H1 (cell line): Measurements from ENCODE around the gene DVL3. TPM values are rescaled to one million over a fixed set of nuclear protein-coding genes. Genes with fewer than 3 reads are reported as not detected.

Experiments used
- CTCF ChIA-PET: fragments of 300-600 bp; sonication (Branson Sonifier 250); formaldehyde crosslinking; loops from one replicate; lab custom pipeline; 2021; ENCODE audit not compliant: partially characterized antibody; lab: Charles Lee
- POLR2A ChIA-PET: fragments of 300-600 bp; sonication (Branson Sonifier 250); formaldehyde crosslinking; loops from one replicate; lab custom pipeline; 2021; ENCODE audit warnings: inconsistent platforms; ENCODE audit not compliant: partially characterized antibody; lab: Charles Lee
- DNase-seq, 2 experiments: peaks; one replicate each; pipeline versions ENCODE4 v3.0.0 to v3.0.0-alpha.2; 2010 to 2022; ENCODE audit warnings: low spot score in 2 of 2, low read depth in 1 of 2, mixed read lengths in 1 of 2
- FAIRE-seq: peaks from 2 replicates; lab custom pipeline; 2011; peaks lifted over from hg19 to GRCh38; lab: Jason Lieb, UNC
- H2AFZ ChIP-seq: 2 replicates; pipeline ENCODE4 v1.8.1; 2012; ENCODE audit warnings: low read length, inconsistent platforms
- H2AK5ac ChIP-seq: 2 replicates; pipeline ENCODE4 v1.6.1; 2013; ENCODE audit warnings: low read depth, low read length
- H2BK120ac ChIP-seq: replicated peaks from 2 replicates; pipeline ENCODE3; 2013; ENCODE audit warnings: low read depth, low read length, inconsistent platforms
- H2BK12ac ChIP-seq: 2 replicates; pipeline ENCODE4 v1.6.1; 2013; ENCODE audit warnings: low read depth, low read length
- H2BK15ac ChIP-seq: 2 replicates; pipeline ENCODE4 v1.6.1; 2013; ENCODE audit warnings: low read length
- H2BK20ac ChIP-seq: 2 replicates; pipeline ENCODE4 v1.6.1; 2013; ENCODE audit warnings: low read length
- H2BK5ac ChIP-seq: 2 replicates; pipeline ENCODE4 v1.6.1; 2013; ENCODE audit warnings: low read depth, low read length
- H3K14ac ChIP-seq: 2 replicates; pipeline ENCODE4 v1.6.1; 2013; ENCODE audit warnings: inconsistent platforms; ENCODE audit not compliant: insufficient read length
- H3K18ac ChIP-seq: 2 replicates; pipeline ENCODE4 v1.6.1; 2013; ENCODE audit warnings: low read length; ENCODE audit errors: extremely low read depth
- H3K23ac ChIP-seq: 2 replicates; pipeline ENCODE4 v1.6.1; 2013; ENCODE audit warnings: inconsistent platforms; ENCODE audit not compliant: insufficient read length
- H3K23me2 ChIP-seq: 2 replicates; pipeline ENCODE4 v1.6.1; 2013; ENCODE audit warnings: low read depth, low read length
- H3K27ac ChIP-seq: 2 replicates; pipeline ENCODE4 v1.6.1; 2011; ENCODE audit warnings: low read depth, low read length, inconsistent platforms
- H3K27me3 ChIP-seq, 4 experiments: replicated peaks in 1 of 4; 1 replicate in 1 of 4; 2 replicates in 3 of 4; pipeline versions ENCODE4 v1.6.1 to v1.8.1; 2011 to 2013; ENCODE audit warnings: low read length in 3 of 4, mild to moderate bottlenecking in 3 of 4, inconsistent platforms in 2 of 4, mixed read lengths in 2 of 4, moderate library complexity in 1 of 4; ENCODE audit not compliant: control insufficient read depth in 3 of 4, insufficient read depth in 3 of 4; ENCODE audit errors: extremely low read depth in 1 of 4
- H3K36me3 ChIP-seq, 4 experiments: 2 replicates each; pipeline versions ENCODE4 v1.6.1 to v1.8.1; 2011 to 2013; ENCODE audit warnings: mild to moderate bottlenecking in 4 of 4, low read length in 3 of 4, moderate library complexity in 2 of 4, control low read depth in 1 of 4, inconsistent platforms in 1 of 4; ENCODE audit not compliant: insufficient read depth in 4 of 4, control insufficient read depth in 2 of 4
- H3K4ac ChIP-seq: replicated peaks from 2 replicates; pipeline ENCODE3; 2013; ENCODE audit warnings: low read length, low read depth, mixed read lengths, inconsistent platforms; ENCODE audit not compliant: insufficient read length
- H3K4me1 ChIP-seq, 4 experiments: replicated peaks in 1 of 4; 1 replicate in 1 of 4; 2 replicates in 3 of 4; pipeline versions ENCODE4 v1.6.1 to v1.8.1; 2011 to 2013; ENCODE audit warnings: low read length in 3 of 4, inconsistent platforms in 2 of 4, mixed read lengths in 1 of 4; ENCODE audit not compliant: insufficient read depth in 4 of 4, control insufficient read depth in 3 of 4
- H3K4me2 ChIP-seq, 2 experiments: 2 replicates each; pipeline versions ENCODE4 v1.6.1 to v1.8.1; 2011 to 2013; ENCODE audit warnings: low read depth in 2 of 2, low read length in 2 of 2, control low read depth in 1 of 2, inconsistent platforms in 1 of 2, mild to moderate bottlenecking in 1 of 2; ENCODE audit not compliant: insufficient read depth in 1 of 2
- H3K4me3 ChIP-seq, 4 experiments: fragments of 200-600, 300-600 bp in 1 of 4; sonication (generic), shearing (Covaris generic), sonication (Bioruptor Twin) in 1 of 4; 2 replicates each; pipeline versions ENCODE4 v1.5.1 to v1.8.1; 2011 to 2016; ENCODE audit warnings: low read length in 4 of 4, low read depth in 3 of 4, control low read depth in 2 of 4, inconsistent platforms in 2 of 4, mild to moderate bottlenecking in 2 of 4, mixed read lengths in 1 of 4, moderate library complexity in 1 of 4; ENCODE audit not compliant: insufficient read depth in 2 of 4; ENCODE audit errors: extremely low read depth in 1 of 4
- H3K56ac ChIP-seq: replicated peaks from 2 replicates; pipeline ENCODE3; 2013; ENCODE audit warnings: low read depth, mild to moderate bottlenecking, mixed read lengths, low read length, inconsistent platforms; ENCODE audit not compliant: insufficient read length
- H3K79me1 ChIP-seq: 2 replicates; pipeline ENCODE4 v1.6.1; 2013; ENCODE audit warnings: low read depth, low read length, control low read depth
- H3K79me2 ChIP-seq, 2 experiments: 2 replicates each; pipeline versions ENCODE4 v1.6.1 to v1.8.1; 2012 to 2013; ENCODE audit warnings: low read length in 2 of 2, mild to moderate bottlenecking in 2 of 2, inconsistent platforms in 1 of 2; ENCODE audit not compliant: insufficient read depth in 2 of 2, control insufficient read depth in 1 of 2
- H3K9ac ChIP-seq, 4 experiments: replicated peaks in 1 of 4; 1 replicate in 1 of 4; 2 replicates in 3 of 4; pipeline versions ENCODE4 v1.6.1 to v1.8.1; 2011 to 2013; ENCODE audit warnings: low read depth in 3 of 4, low read length in 3 of 4, control low read depth in 2 of 4, mild to moderate bottlenecking in 2 of 4, moderate library complexity in 2 of 4, inconsistent platforms in 1 of 4; ENCODE audit errors: extremely low read depth in 1 of 4
- H3K9me3 ChIP-seq, 2 experiments: 2 replicates each; pipeline versions ENCODE4 v1.6.1 to v1.8.1; 2012 to 2013; ENCODE audit warnings: mild to moderate bottlenecking in 2 of 2, moderate library complexity in 2 of 2, control low read depth in 1 of 2, inconsistent platforms in 1 of 2, low read depth in 1 of 2, low read length in 1 of 2, mixed read lengths in 1 of 2; ENCODE audit not compliant: insufficient read depth in 2 of 2
- H4K20me1 ChIP-seq, 2 experiments: replicated peaks in 1 of 2; 2 replicates each; pipeline versions ENCODE3 to v1.8.1; 2011 to 2013; ENCODE audit warnings: inconsistent platforms in 2 of 2, low read length in 2 of 2, mild to moderate bottlenecking in 1 of 2; ENCODE audit not compliant: insufficient read depth in 2 of 2, control insufficient read depth in 1 of 2
- H4K5ac ChIP-seq: 2 replicates; pipeline ENCODE4 v1.6.1; 2013; ENCODE audit warnings: low read length, low read depth, mixed read lengths, inconsistent platforms; ENCODE audit not compliant: insufficient read length
- H4K8ac ChIP-seq: 2 replicates; pipeline ENCODE4 v1.8.0; 2013; ENCODE audit warnings: mild to moderate bottlenecking, moderate library complexity, low read length, inconsistent platforms; ENCODE audit not compliant: insufficient read depth; ENCODE audit errors: extremely low read depth
- H4K91ac ChIP-seq: replicated peaks from 2 replicates; pipeline ENCODE3; 2013; ENCODE audit warnings: low read length, mixed read lengths, inconsistent platforms; ENCODE audit not compliant: insufficient read length
- ASH2L ChIP-seq: fragments of 200-600, 300-600 bp; sonication (generic); IDR thresholded peaks from one replicate; pipeline ENCODE4 v1.7.1; 2017; ENCODE audit warnings: low read length
- BACH1 ChIP-seq: IDR thresholded peaks from 2 replicates; pipeline ENCODE4 v1.6.1; 2012; ENCODE audit warnings: low read length, improper control_type of control experiment
- BCL11A ChIP-seq, 2 experiments: IDR thresholded peaks; one replicate each; pipeline ENCODE4 v1.6.1; 2011; ENCODE audit warnings: low read depth in 2 of 2, low read length in 2 of 2, mild to moderate bottlenecking in 2 of 2
- CHD1 ChIP-seq: IDR thresholded peaks from 2 replicates; pipeline ENCODE4 v1.6.1; 2012; ENCODE audit warnings: low read depth, low read length, improper control_type of control experiment
- CTBP2 ChIP-seq: IDR thresholded peaks from 2 replicates; pipeline ENCODE4 v1.7.0; 2011; ENCODE audit warnings: borderline replicate concordance, mild to moderate bottlenecking, moderate library complexity, mixed read lengths, low read length; ENCODE audit not compliant: insufficient read depth, insufficient read length
- FOSL1 ChIP-seq: IDR thresholded peaks from 2 replicates; pipeline ENCODE4 v1.6.1; 2011; ENCODE audit warnings: mild to moderate bottlenecking, low read depth, low read length, moderate library complexity; ENCODE audit not compliant: insufficient read depth
- GABPA ChIP-seq: IDR thresholded peaks from 2 replicates; pipeline ENCODE4 v1.6.1; 2011; ENCODE audit warnings: mild to moderate bottlenecking, low read length, moderate library complexity, borderline replicate concordance; ENCODE audit not compliant: insufficient read depth
- KDM1A ChIP-seq: fragments of 200-600, 300-600 bp; sonication (generic); IDR thresholded peaks from 2 replicates; pipeline ENCODE4 v1.7.1; 2016; ENCODE audit warnings: mild to moderate bottlenecking, low read length, borderline replicate concordance
- NRF1 ChIP-seq: IDR thresholded peaks from 2 replicates; pipeline ENCODE4 v1.6.1; 2011; ENCODE audit warnings: mild to moderate bottlenecking, low read depth, low read length, improper control_type of control experiment
- RNF2 ChIP-seq: fragments of 200-900, 300-1000 bp; sonication (generic); IDR thresholded peaks from 2 replicates; pipeline ENCODE4 v1.7.1; 2016; ENCODE audit warnings: borderline replicate concordance, low read depth, mild to moderate bottlenecking, antibody characterized with exemption, low read length; ENCODE audit not compliant: poor library complexity, severe bottlenecking; ENCODE audit errors: missing control alignments
- SP1 ChIP-seq: IDR thresholded peaks from 2 replicates; pipeline ENCODE4 v1.6.1; 2011; ENCODE audit warnings: low read depth, low read length
- SRF ChIP-seq: IDR thresholded peaks from 2 replicates; pipeline ENCODE4 v1.6.1; 2011; ENCODE audit warnings: mild to moderate bottlenecking, low read depth, low read length, moderate library complexity
- TAF7 ChIP-seq: optimal IDR thresholded peaks from 2 replicates; pipeline ENCODE3; 2011; ENCODE audit warnings: low read depth, mild to moderate bottlenecking, inconsistent platforms, low read length, moderate library complexity, borderline replicate concordance
- TCF12 ChIP-seq: IDR thresholded peaks from 2 replicates; pipeline ENCODE4 v1.6.1; 2011; ENCODE audit warnings: low read depth, mild to moderate bottlenecking, low read length
- TEAD4 ChIP-seq: IDR thresholded peaks from 2 replicates; pipeline ENCODE4 v1.6.1; 2012; ENCODE audit warnings: low read depth, low read length, inconsistent platforms, mixed read lengths
- WGBS, 2 experiments: shearing (Covaris generic) in 1 of 2; methylation state at CpG; one replicate each; pipeline versions ENCODE4 v1.1.6 to v1.1.7; 2013 to 2015; ENCODE audit warnings: low lambda C conversion rate in 2 of 2, mixed read lengths in 2 of 2, inconsistent platforms in 1 of 2, low coverage in 1 of 2, missing lambda C conversion rate in 1 of 2; ENCODE audit not compliant: insufficient replicate concordance in 2 of 2, insufficient coverage in 1 of 2, insufficient read length in 1 of 2; ENCODE audit errors: extremely low coverage in 1 of 2, missing lambda C conversion rate in 1 of 2; 5-methylcytosine and 5-hydroxymethylcytosine counted together
- polyA plus RNA-seq, 7 experiments: library from polyadenylated mRNA; depleted of rRNA in 3 of 7; stranded (reverse) in 5 of 7; unstranded in 2 of 7; fragments of >200 nt in 5 of 7; fragments of 200-250 nt in 2 of 7; gene quantifications; 1 replicate in 5 of 7; 2 replicates in 1 of 7; 4 replicates in 1 of 7; pipeline versions ENCODE4 v1.2.1 to v1.2.3, GENCODE V29; 2011 to 2013; ENCODE audit warnings: missing spikeins in 2 of 7, mixed read lengths in 2 of 7
- total RNA-seq: library from RNA; stranded (reverse); fragmentation: NEBNext Ultra II Directional; extraction: Animal tissue kit (Norgen Biotek cat#: 25700); gene quantifications from 2 replicates; pipeline ENCODE4 v1.2.1, GENCODE V29; 2021

Gene DVL3
- total and polyA plus RNA-seq, 2 of the 8 experiments (the other 6 are each of a cell fraction or from before 2014, with no cell fraction given): 38.5 to 66.6 TPM

DNA sequence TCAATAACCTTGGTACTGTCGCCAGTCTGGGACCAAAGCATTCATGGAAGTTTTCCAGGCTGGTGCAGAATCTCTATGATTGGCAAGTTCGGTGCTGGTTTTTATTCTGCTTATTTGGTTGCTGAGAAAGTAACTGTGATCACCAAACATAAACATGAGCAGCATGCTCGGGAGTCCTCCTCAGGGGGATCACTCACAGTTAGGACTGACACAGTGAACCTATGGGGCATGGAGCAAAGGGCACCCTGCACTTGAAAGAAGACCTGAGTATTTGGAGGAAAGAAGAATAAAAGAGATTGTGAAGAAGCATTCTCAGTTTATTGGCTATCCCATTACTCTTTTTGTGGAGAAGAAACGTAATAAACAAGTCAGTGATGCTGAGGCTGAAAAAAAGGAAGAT lies 39.2 kb upstream of the DVL3 start:
- H3K23me2 ChIP-seq: no peaks in the 10 kb centered on the region
- FAIRE-seq: no peak
- H3K9ac ChIP-seq: no peak overlapping the region
- no peak overlapping the region for H2AK5ac ChIP-seq
- no peaks in the 10 kb centered on the region for H3K79me1 ChIP-seq
- H4K20me1 ChIP-seq: no peaks in the 10 kb centered on the region
- H2BK15ac ChIP-seq: no peak overlapping the region
- H3K23ac ChIP-seq: no peak overlapping the region
- ChIA-PET POLR2A (no interaction called here), CTCF (interaction anchor here (0.6 to 1.8 kb wide), 2 partner anchors 185 to 211 kb away, joined by 3 to 7 read pairs; no protein-coding TSS in a partner anchor)
- no peak overlapping the region for H4K91ac ChIP-seq
- H3K79me2 ChIP-seq: no peaks in the 10 kb centered on the region
- H2BK20ac ChIP-seq: no peak overlapping the region
- H3K4me2 ChIP-seq: no peak overlapping the region
- H3K4me3 ChIP-seq: no peak overlapping the region
- H3K27me3 ChIP-seq: no peaks in the 10 kb centered on the region
- no peak overlapping the region for H3K18ac ChIP-seq
- H3K14ac ChIP-seq: no peak overlapping the region
- no peaks in the 10 kb centered on the region for H3K9me3 ChIP-seq
- H3K4me1 ChIP-seq: no peaks in the 10 kb centered on the region
- WGBS, 2 experiments: 76% methylated on average over 4 of the region's 4 CpGs; no CpG with 5 or more reads in 1 of the 2 experiments
- no peak overlapping the region for H2AFZ ChIP-seq
- H2BK12ac ChIP-seq: no peak overlapping the region
- H3K36me3 ChIP-seq: no peaks in the 10 kb centered on the region
- no peak overlapping the region for H3K56ac ChIP-seq
- DNase-seq: no peak
- no peak overlapping the region for H3K4ac ChIP-seq
- no peak overlapping the region for H4K8ac ChIP-seq
- no peak overlapping the region for H4K5ac ChIP-seq
- no peak overlapping the region for H3K27ac ChIP-seq
- no peak overlapping the region for H2BK5ac ChIP-seq
- H2BK120ac ChIP-seq: no peak overlapping the region
- no peak for TF ChIP-seq NRF1
- TF ChIP-seq FOSL1: no peak
- TF ChIP-seq TCF12: no peak
- no peak for TF ChIP-seq SP1
- no peak for TF ChIP-seq KDM1A
- TF ChIP-seq TAF7: no peak
- no peak for TF ChIP-seq SRF
- no peak for TF ChIP-seq CTBP2
- TF ChIP-seq BCL11A (IDR thresholded peaks at IDR 0.05; ENCODE audit: low read depth in 2 of 2, low read length in 2 of 2): no peak
- no peak for TF ChIP-seq BACH1
- TF ChIP-seq ASH2L: no peak
- TF ChIP-seq GABPA: no peak
- no peak for TF ChIP-seq TEAD4
- no peak for TF ChIP-seq RNF2
- no peak for TF ChIP-seq CHD1
